Trophoblast cell (in vitro differentiated cells and primary cell): ENCODE results near the gene RPS24.
"Not testable (repeated sequence)": the region's sequence is repeated elsewhere in the genome, so short reads cannot be mapped to it uniquely, and the experiment has no call there.

Experiments used
- DNase-seq, 2 donors: peaks; one replicate each; pipeline ENCODE4 v3.0.0-alpha.2; 2016
- H2AFZ ChIP-seq: 2 replicates; pipeline ENCODE4 v1.6.1; 2013; ENCODE audit warnings: low read length, moderate library complexity, mild to moderate bottlenecking; ENCODE audit not compliant: insufficient read depth, poor library complexity
- H2AK5ac ChIP-seq: 2 replicates; pipeline ENCODE4 v1.6.1; 2013; ENCODE audit warnings: mild to moderate bottlenecking, low read length
- H2BK120ac ChIP-seq: 2 replicates; pipeline ENCODE4 v1.6.1; 2013; ENCODE audit warnings: low read length, mild to moderate bottlenecking, moderate library complexity; ENCODE audit not compliant: insufficient read depth, poor library complexity
- H2BK12ac ChIP-seq: 2 replicates; pipeline ENCODE4 v1.6.1; 2013; ENCODE audit warnings: mild to moderate bottlenecking, low read length, moderate library complexity
- H2BK5ac ChIP-seq: 2 replicates; pipeline ENCODE4 v1.6.1; 2013; ENCODE audit warnings: low read length, low read depth, moderate library complexity, mild to moderate bottlenecking; ENCODE audit not compliant: poor library complexity
- H3K14ac ChIP-seq: 2 replicates; pipeline ENCODE4 v1.6.1; 2013; ENCODE audit warnings: mild to moderate bottlenecking, low read length
- H3K18ac ChIP-seq: 2 replicates; pipeline ENCODE4 v1.6.1; 2013; ENCODE audit warnings: mild to moderate bottlenecking, low read length
- H3K23ac ChIP-seq: 2 replicates; pipeline ENCODE4 v1.6.1; 2013; ENCODE audit warnings: low read length
- H3K27ac ChIP-seq: 2 replicates; pipeline ENCODE4 v1.5.1; 2013; ENCODE audit warnings: low read depth, mild to moderate bottlenecking, inconsistent platforms, low read length, moderate library complexity
- H3K27me3 ChIP-seq: 2 replicates; pipeline ENCODE4 v1.6.1; 2013; ENCODE audit warnings: inconsistent platforms, mild to moderate bottlenecking, low read length, moderate library complexity; ENCODE audit not compliant: insufficient read depth
- H3K36me3 ChIP-seq, 2 experiments: 1 replicate in 1 of 2; 2 replicates in 1 of 2; pipeline ENCODE4 v1.6.1; 2013; ENCODE audit warnings: low read length in 2 of 2, mild to moderate bottlenecking in 2 of 2, moderate library complexity in 1 of 2; ENCODE audit not compliant: insufficient read depth in 2 of 2, control insufficient read depth in 1 of 2
- H3K4ac ChIP-seq: 2 replicates; pipeline ENCODE4 v1.6.1; 2013; ENCODE audit warnings: low read depth, mild to moderate bottlenecking, low read length, moderate library complexity
- H3K4me1 ChIP-seq, 2 experiments: 1 replicate in 1 of 2; 2 replicates in 1 of 2; pipeline ENCODE4 v1.6.1; 2013; ENCODE audit warnings: low read length in 2 of 2, mild to moderate bottlenecking in 2 of 2, moderate library complexity in 1 of 2; ENCODE audit not compliant: insufficient read depth in 2 of 2, control insufficient read depth in 1 of 2
- H3K4me2 ChIP-seq: 2 replicates; pipeline ENCODE4 v1.6.1; 2013; ENCODE audit warnings: inconsistent platforms, mild to moderate bottlenecking, low read length, moderate library complexity
- H3K4me3 ChIP-seq: 2 replicates; pipeline ENCODE4 v1.5.1; 2013; ENCODE audit warnings: mild to moderate bottlenecking, low read depth, low read length, inconsistent platforms
- H3K79me1 ChIP-seq: one replicate; pipeline ENCODE4 v1.6.1; 2013; ENCODE audit warnings: low read length
- H3K79me2 ChIP-seq: 2 replicates; pipeline ENCODE4 v1.6.1; 2013; ENCODE audit warnings: low read length, mild to moderate bottlenecking; ENCODE audit not compliant: control insufficient read depth, insufficient read depth, poor library complexity
- H3K9ac ChIP-seq: 2 replicates; pipeline ENCODE4 v1.6.1; 2013; ENCODE audit warnings: mild to moderate bottlenecking, low read length
- H3K9me3 ChIP-seq: 2 replicates; pipeline ENCODE4 v1.6.1; 2013; ENCODE audit warnings: low read depth, mild to moderate bottlenecking, control low read depth, inconsistent platforms, low read length; ENCODE audit not compliant: insufficient read depth
- H4K12ac ChIP-seq: 2 replicates; pipeline ENCODE4 v1.6.1; 2013; ENCODE audit warnings: low read depth, mild to moderate bottlenecking, low read length, moderate library complexity
- H4K8ac ChIP-seq: 2 replicates; pipeline ENCODE4 v1.6.1; 2013; ENCODE audit warnings: low read depth, mild to moderate bottlenecking, low read length, moderate library complexity
- H4K91ac ChIP-seq: one replicate; pipeline ENCODE4 v1.6.1; 2013; ENCODE audit warnings: low read depth, mild to moderate bottlenecking, low read length, moderate library complexity
- WGBS: extraction: QIAGEN DNeasy Blood & Tissue Kit; methylation state at CpG from one replicate; pipeline ENCODE4 v1.1.7; 2013; ENCODE audit warnings: missing lambda C conversion rate; ENCODE audit not compliant: insufficient read length, insufficient coverage; ENCODE audit errors: extremely low coverage; 5-methylcytosine and 5-hydroxymethylcytosine counted together

Gene RPS24

GRCh38 chr10:78066728-78067430 lies 33.2 kb downstream of the RPS24 start:
- H3K18ac ChIP-seq, result no peak overlapping the region
- no peak overlapping the region for H3K27ac ChIP-seq
- H3K4me1 ChIP-seq, result no peaks in the 10 kb centered on the region
- WGBS, result no CpG with 5 or more reads among the region's 11 CpGs
- no peak overlapping the region for H4K91ac ChIP-seq
- no peaks in the 10 kb centered on the region for H3K79me1 ChIP-seq
- H3K4me3 ChIP-seq, result no peak overlapping the region
- no peak overlapping the region for H2BK12ac ChIP-seq
- H2BK5ac ChIP-seq, result no peak overlapping the region
- no peak overlapping the region for H2AFZ ChIP-seq
- no peak overlapping the region for H2AK5ac ChIP-seq
- H3K9me3 ChIP-seq, result no peaks in the 10 kb centered on the region
- no peak overlapping the region for H3K4ac ChIP-seq
- no peak for DNase-seq
- no peak overlapping the region for H3K14ac ChIP-seq
- H3K36me3 ChIP-seq, result no peaks in the 10 kb centered on the region
- H2BK120ac ChIP-seq, result no peak overlapping the region
- no peak overlapping the region for H3K4me2 ChIP-seq
- H3K9ac ChIP-seq, result no peak overlapping the region
- no peak overlapping the region for H3K23ac ChIP-seq
- H4K12ac ChIP-seq, result no peak overlapping the region
- H3K27me3 ChIP-seq, result no peaks in the 10 kb centered on the region
- no peaks in the 10 kb centered on the region for H3K79me2 ChIP-seq
- H4K8ac ChIP-seq, result no peak overlapping the region

DNA sequence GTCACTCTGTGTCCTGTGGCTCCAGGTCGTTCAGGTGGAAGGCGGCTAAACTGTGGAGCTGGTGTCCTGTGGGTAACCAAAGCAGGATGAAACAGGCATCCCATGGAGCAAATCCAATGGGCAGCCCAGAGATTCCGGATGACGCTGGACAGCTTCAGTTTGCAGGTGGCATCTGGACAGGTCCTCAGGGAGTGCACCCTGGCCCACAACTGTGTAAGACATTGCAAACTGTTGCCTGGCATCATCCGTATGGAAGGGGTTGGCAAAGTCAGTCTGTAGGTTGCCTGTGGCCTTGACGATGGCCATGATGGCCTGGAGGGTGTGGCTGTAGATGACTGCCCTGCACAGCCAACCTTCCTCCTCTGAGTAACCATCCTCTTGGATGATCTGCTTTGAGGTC lies 35.5 kb downstream of the RPS24 start:
- Histone ChIP-seq H3K4ac (no peak overlapping the region), H3K36me3 (no peaks in the 10 kb centered on the region), H3K4me2 (no peak overlapping the region), H4K12ac (no peak overlapping the region), H3K23ac (no peak overlapping the region), H3K27ac (no peak overlapping the region), H3K18ac (no peak overlapping the region), H2BK5ac (no peak overlapping the region), H2BK12ac (no peak overlapping the region), H3K9me3 (no peaks in the 10 kb centered on the region), H2AFZ (no peak overlapping the region), H3K79me2 (no peaks in the 10 kb centered on the region), H3K14ac (no peak overlapping the region), H3K27me3 (no peaks in the 10 kb centered on the region), H2AK5ac (no peak overlapping the region), H2BK120ac (no peak overlapping the region), H3K79me1 (no peaks in the 10 kb centered on the region), H4K8ac (no peak overlapping the region), H3K9ac (no peak overlapping the region), H4K91ac (no peak overlapping the region), H3K4me1 (no peaks in the 10 kb centered on the region), H3K4me3 (no peak overlapping the region)
- no CpG with 5 or more reads among the region's 6 CpGs for WGBS
- no peak for DNase-seq

GRCh38 chr10:78070064-78070463 lies 36.4 kb downstream of the RPS24 start:
- no CpG with 5 or more reads among the region's 12 CpGs for WGBS

GRCh38 chr10:78070726-78071125 lies 37.1 kb downstream of the RPS24 start:
- WGBS, result no CpG with 5 or more reads among the region's 5 CpGs
- H3K27me3 ChIP-seq, result no peaks in the 10 kb centered on the region
- H3K9ac ChIP-seq, result no peak overlapping the region
- H3K9me3 ChIP-seq, result no peaks in the 10 kb centered on the region
- no peaks in the 10 kb centered on the region for H3K79me1 ChIP-seq
- H3K14ac ChIP-seq, result no peak overlapping the region
- H3K18ac ChIP-seq, result no peak overlapping the region
- no peak overlapping the region for H3K4me3 ChIP-seq
- H2BK5ac ChIP-seq, result no peak overlapping the region
- H4K8ac ChIP-seq, result no peak overlapping the region
- H3K4me1 ChIP-seq, result no peaks in the 10 kb centered on the region
- no peak overlapping the region for H3K27ac ChIP-seq
- no peak overlapping the region for H2BK120ac ChIP-seq
- H3K4ac ChIP-seq, result no peak overlapping the region
- no peaks in the 10 kb centered on the region for H3K79me2 ChIP-seq
- no peak overlapping the region for H4K91ac ChIP-seq
- H3K36me3 ChIP-seq, result no peaks in the 10 kb centered on the region
- no peak for DNase-seq
- no peak overlapping the region for H3K4me2 ChIP-seq
- H2AFZ ChIP-seq, result no peak overlapping the region
- H4K12ac ChIP-seq, result no peak overlapping the region
- no peak overlapping the region for H3K23ac ChIP-seq
- H2AK5ac ChIP-seq, result no peak overlapping the region
- no peak overlapping the region for H2BK12ac ChIP-seq

More at GRCh38 chr10:78070064-78070463, 36.4 kb downstream of the RPS24 start:
- not testable (repeated sequence) for H4K12ac ChIP-seq, H3K36me3 ChIP-seq, H2BK120ac ChIP-seq, H3K4me1 ChIP-seq, H2AK5ac ChIP-seq, H3K9ac ChIP-seq, H4K91ac ChIP-seq, H3K27me3 ChIP-seq, H2BK12ac ChIP-seq, DNase-seq, H4K8ac ChIP-seq, H3K4me2 ChIP-seq, H3K23ac ChIP-seq, H3K14ac ChIP-seq, H3K27ac ChIP-seq, H3K4me3 ChIP-seq, H2BK5ac ChIP-seq, H3K4ac ChIP-seq, H3K9me3 ChIP-seq, H3K79me2 ChIP-seq, H3K18ac ChIP-seq, H2AFZ ChIP-seq, H3K79me1 ChIP-seq
